KOPT-K1 (cell line): ENCODE measurements around the gene GTPBP2.
"Not testable (repeated sequence)": the region's sequence is repeated elsewhere in the genome, so short reads cannot be mapped to it uniquely, and the experiment has no call there.

Experiments
- H3K27ac ChIP-seq: fragments of 200-600 bp; sonication (generic); 2 replicates; pipeline ENCODE4 v1.5.1; 2016; ENCODE audit warnings: antibody characterized with exemption, mild to moderate bottlenecking, low read depth, low read length; ENCODE audit not compliant: poor library complexity, severe bottlenecking
- H3K36me3 ChIP-seq: fragments of 200-600 bp; sonication (generic); 2 replicates; pipeline ENCODE4 v1.5.1; 2017; ENCODE audit warnings: antibody characterized with exemption, mild to moderate bottlenecking, low read length, moderate library complexity; ENCODE audit not compliant: insufficient read depth
- H3K9me3 ChIP-seq: fragments of 200-600 bp; sonication (generic); 2 replicates; pipeline ENCODE4 v1.5.1; 2017; ENCODE audit warnings: antibody characterized with exemption, low read length, mild to moderate bottlenecking; ENCODE audit not compliant: insufficient read depth, poor library complexity, severe bottlenecking

GTPBP2 gene

DNA sequence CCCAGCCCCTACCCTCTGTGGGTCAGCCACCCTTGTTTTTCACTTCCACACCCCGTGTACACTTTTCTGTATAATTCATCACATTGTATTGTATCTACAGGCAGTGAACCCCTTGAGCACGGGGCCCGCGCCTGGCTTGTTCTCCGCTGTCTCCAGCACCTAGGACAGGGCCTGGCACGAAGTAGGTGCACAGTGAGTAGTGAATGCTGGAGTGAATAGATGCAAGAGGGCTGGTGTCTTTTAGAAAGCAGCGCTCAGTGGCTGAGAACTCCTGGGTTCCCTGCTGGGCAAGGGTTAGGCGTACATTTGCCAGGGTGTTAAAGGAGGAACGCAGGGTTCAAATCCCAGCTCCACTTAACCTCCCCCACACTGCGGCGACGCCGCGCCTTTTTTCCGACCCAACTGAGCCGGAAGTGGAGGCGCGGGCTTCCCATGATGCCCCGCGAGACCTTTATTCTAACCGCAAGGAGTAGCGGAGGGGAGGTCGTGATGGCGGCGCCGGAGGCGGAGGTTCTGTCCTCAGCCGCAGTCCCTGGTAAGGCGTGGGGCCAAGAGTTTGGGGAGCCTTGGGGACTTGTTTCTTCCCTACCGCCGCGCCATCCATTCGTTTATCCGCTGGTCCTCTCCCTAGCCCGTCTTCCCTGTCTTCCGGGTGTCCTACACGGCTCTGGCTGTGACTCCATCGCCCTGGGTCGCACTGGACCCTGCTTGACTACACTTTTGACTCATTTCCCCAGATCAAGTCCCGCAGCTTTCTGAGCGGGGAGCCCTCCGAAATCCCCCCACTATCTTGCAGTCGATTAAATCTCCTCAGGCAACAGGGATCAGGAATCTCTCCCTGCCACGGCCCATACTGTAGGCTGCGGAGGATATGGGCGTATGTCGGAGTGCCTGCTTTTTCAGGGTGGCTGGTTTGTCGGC lies 6.6 kb upstream of the GTPBP2 start, which contains the start of gene MAD2L1BP:
MAD2L1BP (plus strand) TSS at position 454 of the 921 bp plus-strand sequence; CDS start at position 490, 36 bp downstream.
- H3K9me3 ChIP-seq = no peaks in the 10 kb centered on the region
- peaks cover 34% of the 10 kb centered on the region for H3K36me3 ChIP-seq
- peak within 1 kb of the TSS; percentile 95 for H3K27ac ChIP-seq

DNA sequence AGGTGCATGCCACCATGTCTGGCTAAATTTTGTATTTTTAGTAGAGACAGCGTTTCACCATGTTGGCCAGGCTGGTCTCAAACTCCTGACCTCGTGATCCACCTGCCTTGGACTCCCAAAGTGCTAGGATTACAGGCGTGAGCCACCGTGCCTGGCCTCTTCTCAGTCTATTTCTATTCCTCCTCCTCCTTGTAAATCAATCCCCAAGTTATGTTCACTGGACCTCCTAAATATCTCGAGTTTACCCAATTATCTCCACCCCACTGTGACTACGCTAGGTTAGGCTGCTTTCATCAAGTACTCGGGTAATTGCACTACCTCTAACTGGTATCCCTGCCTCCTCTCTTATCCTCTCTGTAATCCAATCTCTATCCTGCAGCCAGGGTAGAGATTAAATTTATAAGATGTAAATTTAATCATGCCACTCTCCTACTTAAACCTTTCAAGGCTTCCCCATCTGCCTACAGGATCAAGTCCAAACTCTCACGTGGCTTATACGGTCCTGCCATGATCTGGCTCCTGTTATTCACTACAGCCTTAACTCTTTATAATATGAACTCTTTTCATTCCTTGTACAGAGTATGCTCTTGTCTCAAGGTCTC lies 5.7 kb upstream of the GTPBP2 start:
- peak overlapping the region; percentile 95 for H3K27ac ChIP-seq
- peaks cover 26% of the 10 kb centered on the region for H3K36me3 ChIP-seq
- H3K9me3 ChIP-seq = no peaks in the 10 kb centered on the region

- H3K36me3 ChIP-seq, H3K9me3 ChIP-seq, H3K27ac ChIP-seq: not testable (repeated sequence)
Observed at GRCh38 chr6:43633002-43633401, 3.9 kb upstream of the GTPBP2 start.

DNA sequence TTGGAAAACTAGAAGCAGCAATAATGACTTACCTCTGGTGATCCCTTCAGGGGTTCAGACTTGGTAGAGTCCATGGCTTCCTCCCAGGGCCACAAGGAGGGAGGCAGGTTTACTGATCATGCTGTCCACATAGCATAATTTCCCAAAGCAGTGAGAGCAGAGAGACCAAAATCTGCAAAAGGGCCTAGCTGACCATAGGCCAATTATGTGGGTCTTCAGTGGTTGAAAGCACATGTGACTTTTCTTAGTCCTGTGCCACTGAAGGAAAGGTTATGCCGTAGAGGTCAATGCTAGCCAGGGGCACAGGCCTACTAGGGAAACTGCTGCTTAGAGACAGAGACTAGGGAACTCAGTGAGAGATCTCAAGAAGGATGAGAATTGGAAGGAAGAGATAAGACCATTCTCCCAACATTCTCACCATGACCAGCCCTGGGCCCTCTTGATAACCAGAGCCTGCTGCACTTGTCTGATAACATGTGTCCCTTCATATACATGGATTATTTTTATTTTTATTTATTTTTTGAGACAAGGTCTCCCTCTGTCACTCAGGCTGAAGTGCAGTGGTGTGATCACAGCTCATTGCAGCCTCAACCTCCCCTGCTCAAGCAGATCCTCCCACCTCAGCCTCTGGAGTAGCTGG lies 2.0 kb upstream of the GTPBP2 start:
- Histone ChIP-seq H3K27ac (no peak overlapping the region), H3K9me3 (no peaks in the 10 kb centered on the region), H3K36me3 (peaks cover 14% of the 10 kb centered on the region)

- H3K36me3 ChIP-seq = peaks cover 28% of the 10 kb centered on the region
- H3K9me3 ChIP-seq = no peaks in the 10 kb centered on the region
- peak overlapping the region; percentile 96 for H3K27ac ChIP-seq
Observed at GRCh38 chr6:43629505-43630300, 639 bp upstream of the GTPBP2 start.

DNA sequence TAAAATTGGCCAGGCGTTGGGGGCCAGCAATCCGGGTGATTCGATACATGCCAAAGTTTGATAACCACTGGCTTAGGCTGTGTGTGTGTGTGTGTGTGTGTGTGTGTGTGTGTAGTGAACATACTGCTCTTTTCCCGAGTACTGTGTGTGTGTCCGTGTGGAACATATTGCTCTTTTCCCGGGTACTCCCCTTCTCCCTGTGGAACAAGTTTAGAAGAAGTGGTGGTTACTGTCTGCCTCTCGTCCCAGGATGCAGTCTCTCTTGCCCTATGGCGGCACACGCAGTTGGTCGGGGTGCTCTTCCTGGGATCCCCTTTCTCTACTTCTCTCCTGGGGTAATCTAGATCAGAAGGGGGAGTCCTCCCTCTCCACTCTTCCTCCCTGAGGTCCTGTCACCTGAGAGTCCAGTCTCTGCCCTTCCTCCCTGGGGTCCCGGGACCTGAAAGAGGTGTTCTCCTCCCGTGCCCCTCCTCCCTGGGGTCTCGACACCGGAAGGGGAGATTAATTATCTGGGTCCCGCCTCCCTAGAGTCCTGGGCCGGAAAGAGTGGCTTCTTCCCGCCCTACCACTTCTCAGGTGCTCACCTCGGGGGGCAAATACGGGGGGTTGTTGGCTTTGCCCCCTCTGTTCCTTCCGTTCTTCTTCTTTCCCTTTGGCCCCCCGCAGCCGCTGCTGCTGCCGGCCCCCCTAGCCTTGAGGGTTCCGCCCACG lies 516 bp downstream of the GTPBP2 start:
- no peaks in the 10 kb centered on the region for H3K9me3 ChIP-seq
- H3K36me3 ChIP-seq = peaks cover 39% of the 10 kb centered on the region
- H3K27ac ChIP-seq = peak overlapping the region; percentile 96

- Histone ChIP-seq H3K36me3 (peaks cover 53% of the 10 kb centered on the region), H3K27ac (no peak overlapping the region), H3K9me3 (no peaks in the 10 kb centered on the region)
Observed at GRCh38 chr6:43627008-43627825, 1.8 kb downstream of the GTPBP2 start.

- H3K36me3 ChIP-seq = peaks cover 70% of the 10 kb centered on the region
- H3K27ac ChIP-seq = no peak overlapping the region
- no peaks in the 10 kb centered on the region for H3K9me3 ChIP-seq
Observed at GRCh38 chr6:43625393-43625992, 3.6 kb downstream of the GTPBP2 start.

DNA sequence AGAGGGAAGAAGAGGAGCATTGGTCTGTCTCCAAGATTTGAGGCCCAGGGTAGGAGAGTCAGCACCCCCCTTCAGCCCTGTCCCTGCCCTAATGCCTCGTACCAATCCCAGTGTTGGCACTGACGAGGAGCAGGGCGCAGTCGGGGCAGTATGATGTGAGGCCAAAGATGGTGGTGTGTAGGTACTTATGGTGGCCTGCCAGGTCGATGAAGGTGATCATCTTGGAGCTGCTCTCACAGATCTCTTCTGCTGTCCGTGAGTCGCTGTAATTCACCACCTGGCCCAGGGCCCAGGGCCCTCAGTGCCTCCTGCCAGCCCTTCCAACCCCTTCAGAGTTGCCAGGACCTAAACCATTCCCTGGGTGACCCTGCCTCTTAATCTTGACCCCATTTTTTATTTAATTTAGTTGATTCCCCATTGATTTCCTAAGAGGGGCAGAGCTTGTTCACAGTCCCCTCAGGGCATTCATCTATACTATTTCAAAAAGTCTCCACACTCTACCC lies 4.2 kb downstream of the GTPBP2 start:
- no peak overlapping the region for H3K27ac ChIP-seq
- peaks cover 76% of the 10 kb centered on the region for H3K36me3 ChIP-seq
- no peaks in the 10 kb centered on the region for H3K9me3 ChIP-seq

DNA sequence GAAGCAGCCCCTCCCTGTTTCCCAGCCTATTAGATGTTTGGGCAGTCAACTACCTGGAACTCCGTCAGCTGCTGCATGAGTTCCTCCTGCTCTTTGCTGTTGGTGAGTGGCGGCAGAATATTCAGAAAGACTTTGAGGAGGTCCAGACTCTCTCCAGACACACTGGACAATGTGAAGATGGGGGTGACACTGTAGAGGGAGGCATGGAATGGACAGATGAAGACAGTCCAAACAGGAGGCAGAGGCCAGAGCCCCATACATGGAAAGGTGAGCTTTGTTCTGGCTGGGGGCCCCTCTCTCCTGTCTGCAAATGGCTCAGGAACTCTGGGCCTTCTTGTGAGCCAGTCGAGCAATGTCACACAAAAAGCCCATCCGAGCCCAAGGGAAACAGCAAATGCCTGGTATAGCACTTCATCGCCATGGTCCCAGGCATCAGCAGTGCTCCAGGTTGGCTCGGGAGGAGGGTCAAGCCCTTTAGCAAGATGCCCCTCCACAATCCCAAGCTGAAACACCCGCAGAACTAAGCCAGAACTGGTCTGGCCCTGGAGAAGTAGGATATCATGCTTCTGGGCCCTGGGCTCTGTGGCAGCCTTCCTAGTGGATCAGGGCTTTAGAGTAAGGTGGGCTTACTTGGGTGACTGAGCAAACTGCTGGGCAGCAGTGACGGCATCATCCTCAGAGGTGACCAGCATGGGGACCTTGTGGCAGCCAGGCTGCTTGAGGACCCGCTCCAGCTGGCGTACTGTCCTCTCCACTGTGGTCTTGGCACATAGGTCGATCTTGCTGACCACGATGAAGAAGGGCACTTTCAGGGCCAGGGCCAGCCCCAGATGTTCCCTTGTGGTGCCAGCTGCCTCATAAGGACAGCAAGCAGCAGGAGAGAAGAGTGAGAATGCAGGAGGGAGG lies 4.9 kb downstream of the GTPBP2 start:
- peaks cover 83% of the 10 kb centered on the region for H3K36me3 ChIP-seq
- no peak overlapping the region for H3K27ac ChIP-seq
- no peaks in the 10 kb centered on the region for H3K9me3 ChIP-seq

- H3K36me3 ChIP-seq = peaks cover 93% of the 10 kb centered on the region
- no peaks in the 10 kb centered on the region for H3K9me3 ChIP-seq
- no peak overlapping the region for H3K27ac ChIP-seq
Observed at GRCh38 chr6:43622541-43622940, 6.5 kb downstream of the GTPBP2 start.

- Histone ChIP-seq H3K36me3 (peaks cover 91% of the 10 kb centered on the region), H3K27ac (no peak overlapping the region), H3K9me3 (no peaks in the 10 kb centered on the region)
Observed at GRCh38 chr6:43621836-43622180, 7.3 kb downstream of the GTPBP2 start.
